Fibroblast of skin of back (primary cell): ENCODE data around the gene RALA.
"Not testable (repeated sequence)": the region's sequence is repeated elsewhere in the genome, so short reads cannot be mapped to it uniquely, and the experiment has no call there.

ENCODE experiments used
- DNase-seq: peaks from one replicate; pipeline ENCODE4 v3.0.0-alpha.2; 2013

RALA gene

GRCh38 chr7:39688611-39689480 lies 65.5 kb downstream of the RALA start:
- peak; percentile 60 for DNase-seq

- DNase-seq, result peak; percentile 56
Observed at GRCh38 chr7:39691821-39692220, 68.4 kb downstream of the RALA start.

GRCh38 chr7:39693086-39693485 lies 69.7 kb downstream of the RALA start:
- DNase-seq, result not testable (repeated sequence)

- DNase-seq, result no peak
Observed at GRCh38 chr7:39693812-39694211, 70.4 kb downstream of the RALA start.

GRCh38 chr7:39695852-39696586 lies 72.6 kb downstream of the RALA start:
- DNase-seq, result no peak

GRCh38 chr7:39696631-39697030 lies 73.3 kb downstream of the RALA start:
- no peak for DNase-seq

- no peak for DNase-seq
Observed at GRCh38 chr7:39697483-39697882, 74.1 kb downstream of the RALA start.

GRCh38 chr7:39700165-39700564 lies 76.8 kb downstream of the RALA start:
- DNase-seq, result no peak

- no peak for DNase-seq
Observed at GRCh38 chr7:39700932-39701331, 77.6 kb downstream of the RALA start.

- peak; percentile 54 for DNase-seq
Observed at GRCh38 chr7:39702133-39702532, 78.8 kb downstream of the RALA start.

GRCh38 chr7:39703144-39703543 lies 79.8 kb downstream of the RALA start:
- DNase-seq, result no peak

GRCh38 chr7:39709029-39709428 lies 85.7 kb downstream of the RALA start:
- DNase-seq, result no peak

- no peak for DNase-seq
Observed at GRCh38 chr7:39709768-39710311, 86.5 kb downstream of the RALA start.

- no peak for DNase-seq
Observed at GRCh38 chr7:39712751-39713150, 89.4 kb downstream of the RALA start.

GRCh38 chr7:39714447-39715091 lies 91.2 kb downstream of the RALA start:
- DNase-seq, result no peak

- no peak for DNase-seq
Observed at GRCh38 chr7:39720586-39720985, 97.2 kb downstream of the RALA start.

GRCh38 chr7:39721345-39721744 lies 98.0 kb downstream of the RALA start:
- DNase-seq, result no peak

GRCh38 chr7:39721919-39722597 lies 98.7 kb downstream of the RALA start:
- no peak for DNase-seq

GRCh38 chr7:39727231-39728012 lies 104.0 kb downstream of the RALA start:
- no peak for DNase-seq

- DNase-seq, result peak; percentile 97
Observed at GRCh38 chr7:39732837-39733804, 109.7 kb downstream of the RALA start.
